DND-41 (cell line): ENCODE measurements around the gene NCS1.

ENCODE experiments used
- CTCF ChIP-seq: IDR thresholded peaks from 2 replicates; pipeline ENCODE4 v1.5.1; 2012; ENCODE audit warnings: borderline replicate concordance, low read length, moderate library complexity, mild to moderate bottlenecking; ENCODE audit not compliant: poor library complexity, severe bottlenecking; ENCODE audit errors: extremely low read depth
- EZH2 ChIP-seq: IDR thresholded peaks from 3 replicates; pipeline ENCODE4 v1.6.1; 2012; ENCODE audit warnings: borderline replicate concordance, low read depth, mild to moderate bottlenecking, moderate library complexity, low read length, inconsistent platforms; ENCODE audit not compliant: severe bottlenecking

- TF ChIP-seq EZH2 (no peak), CTCF (no peak)
These were observed 45.6 kb downstream of the NCS1 start for GRCh38 chr9:130217838-130218237.
